Esophagus muscularis mucosa (tissue), 4 donors: ENCODE measurements around the gene RPS28. TPM values are rescaled to one million over a fixed set of nuclear protein-coding genes. Genes with fewer than 3 reads are reported as not detected.
A peak's percentile ranks its signal among the peaks of the same experiment; 100 is the strongest.

Experiments used
- DNase-seq: peaks from one replicate; pipeline ENCODE4 v3.0.0-alpha.2; 2017; ENCODE audit errors: extremely low spot score
- H3K27ac ChIP-seq, 4 donors: fragments of 200-600 bp; sonication (generic); replicated peaks in 1 of 4; 1 replicate in 3 of 4; 2 replicates in 1 of 4; pipeline ENCODE4 v1.5.1; 2016 to 2019; ENCODE audit warnings: mild to moderate bottlenecking in 1 of 4
- H3K27me3 ChIP-seq, 4 donors: fragments of 200-600 bp; sonication (generic); one replicate each; pipeline versions ENCODE4 v1.5.1 to v1.6.0; 2016 to 2019
- H3K36me3 ChIP-seq, 4 donors: fragments of 200-600 bp; sonication (generic); one replicate each; pipeline ENCODE4 v1.5.1; 2016 to 2019
- H3K4me1 ChIP-seq, 4 donors: fragments of 200-600 bp; sonication (generic); one replicate each; pipeline ENCODE4 v1.5.1; 2016 to 2019
- H3K4me3 ChIP-seq, 4 donors: fragments of 200-600 bp; sonication (generic); 1 replicate in 2 of 4; 2 replicates in 2 of 4; pipeline ENCODE4 v1.5.1; 2016 to 2019; ENCODE audit warnings: mild to moderate bottlenecking in 4 of 4, moderate library complexity in 1 of 4
- H3K9me3 ChIP-seq, 4 donors: fragments of 200-600 bp; sonication (generic); 1 replicate in 3 of 4; 2 replicates in 1 of 4; pipeline ENCODE4 v1.5.1; 2016 to 2019
- EP300 ChIP-seq: sonication (generic); formaldehyde crosslinking; IDR thresholded peaks from one replicate; pipeline ENCODE4 v1.6.1; 2017; ENCODE audit warnings: antibody characterized with exemption
- POLR2A ChIP-seq: fragments of 450-650 bp; IDR thresholded peaks from one replicate; pipeline ENCODE4 v1.6.1; 2017; ENCODE audit warnings: antibody characterized with exemption, moderate library complexity, mild to moderate bottlenecking, low read depth
- POLR2AphosphoS5 ChIP-seq, 2 donors: sonication (generic); formaldehyde crosslinking; IDR thresholded peaks; one replicate each; pipeline ENCODE4 v1.6.1; 2017; ENCODE audit warnings: antibody characterized with exemption in 2 of 2
- WGBS: methylation state at CpG from one replicate; pipeline ENCODE4 v1.1.5; 2018; 5-methylcytosine and 5-hydroxymethylcytosine counted together
- intact Hi-C: fragments of 100-400 bp; cut with DNase I; formaldehyde crosslinking; loops from one replicate; pipeline ENCODE4 v1.15.1; 2023
- total RNA-seq, 4 donors: library from RNA; depleted of rRNA; stranded (reverse); fragments of >200 nt; gene quantifications; one replicate each; pipeline versions ENCODE4 v1.1.0 to v1.2.1, GENCODE V29; 2016
- TF ChIP-seq, protein P1 (sequence below), 3 experiments: fragments of 200-600 bp in 2 of 3; fragments of 450-650 bp in 1 of 3; sonication (generic) in 2 of 3; IDR thresholded peaks; one replicate each; pipeline ENCODE4 v1.5.1; 2017 to 2019; ENCODE audit warnings: antibody characterized with exemption in 3 of 3, mild to moderate bottlenecking in 2 of 3, moderate library complexity in 1 of 3

Gene RPS28
- total RNA-seq, 4 donors from 2014 or later: 256 to 473 (median 358) TPM

DNA sequence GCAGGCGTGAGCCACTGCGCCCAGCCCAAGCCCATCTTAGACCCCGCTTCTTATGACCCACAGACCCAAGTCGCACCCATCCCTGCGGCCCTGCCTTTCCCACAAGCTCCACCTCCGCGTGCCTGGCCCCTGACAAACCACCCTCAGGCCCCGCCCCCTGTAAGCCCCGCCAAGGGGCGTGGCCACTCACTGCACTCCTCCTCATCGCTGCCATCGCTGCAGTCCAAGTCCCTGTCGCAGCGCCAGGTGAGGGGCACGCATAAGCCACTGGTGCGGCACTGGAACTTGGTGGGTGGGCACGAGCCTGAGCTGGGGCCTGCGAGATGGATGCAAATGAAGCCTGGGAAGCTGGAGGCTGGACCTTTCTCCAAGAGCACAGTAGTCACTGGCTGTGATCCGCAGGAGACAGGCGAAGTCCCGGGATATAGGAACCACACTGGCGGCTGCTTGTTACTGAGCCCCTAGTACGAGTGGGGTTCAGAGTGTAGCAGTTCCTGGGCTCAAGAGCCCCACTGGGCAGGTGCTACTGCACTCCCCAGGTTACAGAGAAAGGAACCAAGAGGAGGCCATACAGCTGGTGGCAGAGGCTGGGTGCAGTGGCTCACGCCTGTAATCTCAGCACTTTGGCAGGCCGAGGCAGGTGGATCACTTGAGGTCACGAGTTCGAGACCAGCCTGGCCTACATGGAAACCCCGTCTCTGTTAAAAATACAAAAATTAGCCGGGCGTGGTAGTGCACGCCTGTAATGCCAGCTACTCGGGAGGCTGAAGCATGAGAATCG lies 16.3 kb upstream of the RPS28 start:
- Histone ChIP-seq H3K27ac (no peak overlapping the region), H3K36me3 (peaks cover 11 to 32% (median 25%) of the 10 kb centered on the region in 4 donors), H3K4me3 (no peak overlapping the region), H3K27me3 (no peaks in the 10 kb centered on the region), H3K4me1 (peaks cover 38 to 50% (median 46%) of the 10 kb centered on the region in 4 donors), H3K9me3 (no peaks in the 10 kb centered on the region)
- no peak for DNase-seq
- 85% methylated on average over 33 of the region's 33 CpGs for WGBS
- TF ChIP-seq EP300 (no peak), POLR2A (no peak), POLR2AphosphoS5 (IDR thresholded peaks at IDR 0.05) (no peak)
- TF ChIP-seq, protein P1, sequence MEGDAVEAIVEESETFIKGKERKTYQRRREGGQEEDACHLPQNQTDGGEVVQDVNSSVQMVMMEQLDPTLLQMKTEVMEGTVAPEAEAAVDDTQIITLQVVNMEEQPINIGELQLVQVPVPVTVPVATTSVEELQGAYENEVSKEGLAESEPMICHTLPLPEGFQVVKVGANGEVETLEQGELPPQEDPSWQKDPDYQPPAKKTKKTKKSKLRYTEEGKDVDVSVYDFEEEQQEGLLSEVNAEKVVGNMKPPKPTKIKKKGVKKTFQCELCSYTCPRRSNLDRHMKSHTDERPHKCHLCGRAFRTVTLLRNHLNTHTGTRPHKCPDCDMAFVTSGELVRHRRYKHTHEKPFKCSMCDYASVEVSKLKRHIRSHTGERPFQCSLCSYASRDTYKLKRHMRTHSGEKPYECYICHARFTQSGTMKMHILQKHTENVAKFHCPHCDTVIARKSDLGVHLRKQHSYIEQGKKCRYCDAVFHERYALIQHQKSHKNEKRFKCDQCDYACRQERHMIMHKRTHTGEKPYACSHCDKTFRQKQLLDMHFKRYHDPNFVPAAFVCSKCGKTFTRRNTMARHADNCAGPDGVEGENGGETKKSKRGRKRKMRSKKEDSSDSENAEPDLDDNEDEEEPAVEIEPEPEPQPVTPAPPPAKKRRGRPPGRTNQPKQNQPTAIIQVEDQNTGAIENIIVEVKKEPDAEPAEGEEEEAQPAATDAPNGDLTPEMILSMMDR (IDR thresholded peaks at IDR 0.05): no peak
- intact Hi-C loops: no loop called here

GRCh38 chr19:8305798-8306197 lies 15.5 kb upstream of the RPS28 start:
- TF ChIP-seq EP300 (no peak), POLR2A (no peak), POLR2AphosphoS5 (IDR thresholded peaks at IDR 0.05) (no peak)
- TF ChIP-seq, protein P1 (IDR thresholded peaks at IDR 0.05): no peak
- no peak for DNase-seq
- Histone ChIP-seq H3K36me3 (peaks cover 14 to 40% (median 32%) of the 10 kb centered on the region in 4 donors), H3K27ac (peak overlapping the region in 2 of 4 donors; percentile 34 to 82), H3K27me3 (no peaks in the 10 kb centered on the region), H3K9me3 (no peaks in the 10 kb centered on the region), H3K4me3 (no peak overlapping the region), H3K4me1 (peaks cover 38 to 50% (median 47%) of the 10 kb centered on the region in 4 donors)
- 97% methylated on average over 4 of the region's 4 CpGs for WGBS
- intact Hi-C loops: no loop called here

- H3K27ac ChIP-seq: peak overlapping the region in 2 of 4 donors; percentile 34 to 82
- no peaks in the 10 kb centered on the region for H3K27me3 ChIP-seq
- intact Hi-C loops: no loop called here
- no peak for DNase-seq
- 69% methylated on average over 10 of the region's 17 CpGs for WGBS
- peak overlapping the region in 2 of 4 donors; percentile 62 to 83 for H3K4me3 ChIP-seq
- no peaks in the 10 kb centered on the region for H3K9me3 ChIP-seq
- H3K4me1 ChIP-seq: peaks cover 40 to 50% (median 50%) of the 10 kb centered on the region in 4 donors
- H3K36me3 ChIP-seq: peaks cover 18 to 47% (median 39%) of the 10 kb centered on the region in 4 donors
- TF ChIP-seq POLR2A (no peak), EP300 (no peak), POLR2AphosphoS5 (IDR thresholded peaks at IDR 0.05) (no peak)
- TF ChIP-seq, protein P1 (IDR thresholded peaks at IDR 0.05): no peak
Measured at GRCh38 chr19:8306235-8307054, 14.9 kb upstream of the RPS28 start.

GRCh38 chr19:8307400-8307964 lies 13.8 kb upstream of the RPS28 start:
- Histone ChIP-seq H3K4me1 (peaks cover 46 to 53% (median 47%) of the 10 kb centered on the region in 4 donors), H3K27me3 (no peaks in the 10 kb centered on the region), H3K27ac (peak overlapping the region; percentile 71 to 82 (median 80)), H3K9me3 (no peaks in the 10 kb centered on the region), H3K36me3 (peaks cover 17 to 47% (median 37%) of the 10 kb centered on the region in 4 donors), H3K4me3 (peak overlapping the region; percentile 62 to 83 (median 68))
- no peak for DNase-seq
- TF ChIP-seq, protein P1 (IDR thresholded peaks at IDR 0.05): no peak
- TF ChIP-seq POLR2A (no peak), POLR2AphosphoS5 (IDR thresholded peaks at IDR 0.05) (no peak), EP300 (no peak)
- intact Hi-C loops: no loop called here
- WGBS: 15% methylated on average over 15 of the region's 24 CpGs
